Nephron (organoid): Measurements from ENCODE around the gene MCAT.

Experiments used
- H3K27ac Mint-ChIP-seq, 3 experiments: 2 replicates each; pipeline ENCODE4 v1.8.0; 2020; ENCODE audit warnings: mixed read lengths in 3 of 3, mild to moderate bottlenecking in 2 of 3, moderate library complexity in 1 of 3
- H3K27me3 Mint-ChIP-seq: 2 replicates; pipeline ENCODE4 v1.8.0; 2021; ENCODE audit warnings: low read depth, mild to moderate bottlenecking, moderate library complexity, mixed read lengths
- H3K36me3 Mint-ChIP-seq: 2 replicates; pipeline ENCODE4 v1.8.0; 2020; ENCODE audit warnings: low read depth, mixed read lengths
- H3K4me1 Mint-ChIP-seq: 2 replicates; pipeline ENCODE4 v1.8.0; 2020; ENCODE audit warnings: mixed read lengths
- H3K4me3 Mint-ChIP-seq, 3 experiments: 2 replicates each; pipeline ENCODE4 v1.8.0; 2020; ENCODE audit warnings: mild to moderate bottlenecking in 3 of 3, mixed read lengths in 3 of 3, moderate library complexity in 2 of 3
- H3K9me3 Mint-ChIP-seq: 2 replicates; pipeline ENCODE4 v1.8.0; 2020; ENCODE audit warnings: mixed read lengths
- CTCF ChIP-seq, 3 experiments: fragments of 200-600 bp; sonication (generic); IDR thresholded peaks; one replicate each; pipeline ENCODE4 v1.5.0; 2021; ENCODE audit warnings: antibody characterized with exemption in 3 of 3; ENCODE audit not compliant: unreplicated experiment in 3 of 3

The MCAT gene

DNA sequence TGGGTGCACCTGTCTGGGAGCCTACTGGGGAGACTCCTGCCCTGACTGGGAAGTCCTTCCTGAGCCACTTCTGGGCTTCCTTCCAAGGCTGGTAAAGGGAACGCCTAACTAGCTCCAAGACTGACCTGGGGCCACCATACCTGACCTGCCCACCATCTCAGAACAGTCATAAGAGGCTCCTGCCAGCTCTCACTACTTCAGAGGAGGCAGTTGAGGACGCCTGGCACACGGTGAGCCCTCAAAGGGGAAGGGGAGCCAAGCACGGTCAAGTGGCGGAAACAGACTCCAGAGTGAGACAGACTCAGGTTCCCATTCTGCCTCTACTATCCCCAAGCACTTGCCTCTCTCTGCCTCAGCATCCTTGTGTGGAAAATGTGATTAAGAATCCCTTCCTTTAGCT, 7.6 kb downstream of the MCAT start:
- Mint-ChIP-seq H3K9me3 (no peaks in the 10 kb centered on the region), H3K4me3 (no peak overlapping the region), H3K4me1 (no peaks in the 10 kb centered on the region), H3K27me3 (no peaks in the 10 kb centered on the region), H3K27ac (no peak overlapping the region), H3K36me3 (peaks cover 46% of the 10 kb centered on the region)
- TF ChIP-seq CTCF (IDR thresholded peaks at IDR 0.05; ENCODE audit: unreplicated experiment in 3 of 3), result no peak

DNA sequence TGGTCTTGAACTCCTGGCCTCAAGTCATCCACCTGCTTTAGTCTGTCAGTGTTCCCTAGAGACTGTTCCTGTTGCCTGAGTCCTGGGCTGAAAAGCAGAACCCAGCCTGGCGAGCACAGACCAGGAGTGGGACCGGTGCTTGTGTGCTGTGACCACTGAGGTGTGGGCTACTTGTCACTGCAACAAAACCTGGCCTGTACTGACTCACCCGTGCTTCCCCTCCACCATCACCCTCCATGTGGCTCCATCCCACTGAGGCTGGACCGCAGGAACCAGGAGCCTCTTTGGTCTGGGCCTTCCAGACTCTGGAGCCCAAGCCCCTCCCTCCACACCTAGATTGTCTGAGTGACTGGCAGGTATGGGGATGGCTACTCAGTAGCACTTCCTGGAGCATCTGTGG, 8.6 kb downstream of the MCAT start:
- TF ChIP-seq CTCF (IDR thresholded peaks at IDR 0.05; ENCODE audit: unreplicated experiment in 3 of 3), result no peak
- Mint-ChIP-seq H3K27me3 (no peaks in the 10 kb centered on the region), H3K9me3 (no peaks in the 10 kb centered on the region), H3K4me1 (no peaks in the 10 kb centered on the region), H3K36me3 (peaks cover 38% of the 10 kb centered on the region), H3K27ac (no peak overlapping the region), H3K4me3 (no peak overlapping the region)

- Mint-ChIP-seq H3K9me3 (no peaks in the 10 kb centered on the region), H3K27me3 (no peaks in the 10 kb centered on the region), H3K36me3 (peaks cover 30% of the 10 kb centered on the region), H3K27ac (no peak overlapping the region), H3K4me3 (no peak overlapping the region), H3K4me1 (peaks cover 4% of the 10 kb centered on the region)
- TF ChIP-seq CTCF (IDR thresholded peaks at IDR 0.05; ENCODE audit: unreplicated experiment in 3 of 3), result no peak
Observed at GRCh38 chr22:43133401-43133800, 9.8 kb downstream of the MCAT start.

GRCh38 chr22:43131773-43132501, 11.3 kb downstream of the MCAT start:
- Mint-ChIP-seq H3K27me3 (no peaks in the 10 kb centered on the region), H3K4me3 (no peak overlapping the region), H3K36me3 (peaks cover 27% of the 10 kb centered on the region), H3K9me3 (no peaks in the 10 kb centered on the region), H3K27ac (no peak overlapping the region), H3K4me1 (peaks cover 4% of the 10 kb centered on the region)
- TF ChIP-seq CTCF (IDR thresholded peaks at IDR 0.05; ENCODE audit: unreplicated experiment in 3 of 3), result no peak

DNA sequence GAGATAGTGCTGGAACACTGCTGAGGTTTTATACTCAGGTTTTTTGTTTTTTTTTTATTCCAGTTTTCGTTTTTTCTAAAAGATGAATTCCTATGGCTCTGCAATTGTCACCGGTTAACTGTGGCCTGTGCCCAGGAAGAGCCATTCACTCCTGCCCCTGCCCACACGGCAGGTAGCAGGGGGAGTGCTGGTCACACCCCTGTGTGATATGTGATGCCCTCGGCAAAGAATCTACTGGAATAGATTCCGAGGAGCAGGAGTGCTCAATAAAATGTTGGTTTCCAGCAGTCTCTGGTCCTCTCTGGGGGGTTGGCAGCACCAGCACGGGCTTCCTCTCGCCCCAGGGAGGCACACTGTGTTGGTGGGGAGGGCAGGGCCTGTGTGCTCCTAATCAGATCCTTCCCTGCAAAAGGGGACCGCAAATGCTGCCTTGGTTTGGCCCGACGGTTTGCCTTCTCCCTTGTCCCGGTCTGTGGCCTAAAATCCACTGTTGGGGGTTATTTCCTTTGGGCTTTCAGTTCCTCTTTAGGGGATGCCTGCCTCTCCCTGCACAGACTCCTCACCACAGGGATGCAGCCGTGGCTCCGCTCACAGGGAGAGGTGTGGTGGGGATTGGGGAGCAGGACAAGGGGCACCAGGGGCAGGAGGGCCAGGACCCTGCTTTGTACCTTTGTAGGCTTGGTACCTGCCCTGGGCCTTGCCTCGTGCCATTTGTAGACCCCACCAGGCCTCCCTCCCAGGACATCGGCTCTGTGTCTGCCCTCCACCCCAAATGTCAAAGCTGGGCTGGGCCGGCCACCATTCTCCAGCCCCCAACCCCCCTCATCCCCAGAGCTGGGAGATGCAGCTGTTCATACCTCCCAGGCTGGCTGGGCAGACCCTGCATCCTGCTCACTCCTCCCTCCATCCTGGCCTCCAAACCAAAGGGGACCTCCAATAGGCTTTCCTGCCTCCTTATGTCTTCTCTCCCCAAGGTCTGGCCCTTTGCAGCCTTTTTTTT, 13.5 kb downstream of the MCAT start:
- Mint-ChIP-seq H3K9me3 (no peaks in the 10 kb centered on the region), H3K27ac (no peak overlapping the region), H3K4me1 (peaks cover 4% of the 10 kb centered on the region), H3K27me3 (no peaks in the 10 kb centered on the region), H3K36me3 (peaks cover 12% of the 10 kb centered on the region), H3K4me3 (no peak overlapping the region)
- no peak for TF ChIP-seq CTCF (IDR thresholded peaks at IDR 0.05; ENCODE audit: unreplicated experiment in 3 of 3)
